C4-2B (cell line): ENCODE measurements around the gene TSPAN3.

Experiments
- ZFX ChIP-seq: fragments of 450-650 bp; IDR thresholded peaks from 2 replicates; pipeline ENCODE4 v1.6.1; 2017
- TF ChIP-seq, protein P1 (sequence below): fragments of 450-650 bp; conservative IDR thresholded peaks from 2 replicates; pipeline ENCODE4 v1.5.1; 2017; ENCODE audit warnings: mild to moderate bottlenecking

DNA sequence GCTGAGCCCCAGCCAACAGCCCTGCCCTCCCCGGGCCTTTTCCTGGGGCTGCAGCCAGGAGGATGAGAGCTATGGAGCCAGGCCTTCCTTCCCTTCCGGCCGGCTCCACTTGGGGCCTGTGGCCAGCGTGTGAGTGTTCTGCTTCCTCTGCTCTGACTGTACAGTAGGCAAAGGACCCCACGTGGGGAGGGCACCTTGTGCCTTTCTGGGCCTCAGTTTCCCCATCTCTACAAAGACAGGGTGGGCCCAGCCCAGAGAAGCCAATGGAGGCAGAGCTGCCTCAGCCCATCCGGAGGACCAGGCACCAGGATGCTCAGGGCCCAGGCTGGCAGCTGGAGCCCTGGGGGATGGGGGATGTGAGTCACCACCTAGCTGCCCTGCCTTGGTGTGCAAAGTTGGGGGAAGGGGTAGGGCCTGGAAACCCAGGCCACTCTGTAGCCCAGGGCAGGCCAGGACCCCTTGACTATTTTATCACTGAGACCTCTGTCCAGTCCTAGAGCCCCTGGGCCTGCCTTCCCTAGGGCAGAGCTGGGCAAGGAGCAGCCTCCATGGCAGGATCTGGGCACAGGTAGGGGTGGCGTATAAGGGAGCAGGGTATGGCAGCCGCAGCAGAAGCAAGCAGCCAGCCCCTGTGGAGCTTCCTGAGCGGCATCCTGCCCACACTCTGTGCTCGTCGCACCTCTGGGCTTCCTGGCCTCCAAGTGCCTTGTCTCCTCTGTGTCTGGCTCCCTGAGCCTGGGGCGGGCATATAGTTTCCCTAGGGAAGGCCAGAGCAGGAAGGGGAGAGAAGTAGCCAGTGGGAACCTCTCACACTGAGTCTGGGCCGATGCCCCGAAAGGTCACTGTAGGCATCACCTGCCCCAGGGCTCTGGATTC is 74.1 kb downstream of the TSPAN3 start:
- TF ChIP-seq, protein P1, sequence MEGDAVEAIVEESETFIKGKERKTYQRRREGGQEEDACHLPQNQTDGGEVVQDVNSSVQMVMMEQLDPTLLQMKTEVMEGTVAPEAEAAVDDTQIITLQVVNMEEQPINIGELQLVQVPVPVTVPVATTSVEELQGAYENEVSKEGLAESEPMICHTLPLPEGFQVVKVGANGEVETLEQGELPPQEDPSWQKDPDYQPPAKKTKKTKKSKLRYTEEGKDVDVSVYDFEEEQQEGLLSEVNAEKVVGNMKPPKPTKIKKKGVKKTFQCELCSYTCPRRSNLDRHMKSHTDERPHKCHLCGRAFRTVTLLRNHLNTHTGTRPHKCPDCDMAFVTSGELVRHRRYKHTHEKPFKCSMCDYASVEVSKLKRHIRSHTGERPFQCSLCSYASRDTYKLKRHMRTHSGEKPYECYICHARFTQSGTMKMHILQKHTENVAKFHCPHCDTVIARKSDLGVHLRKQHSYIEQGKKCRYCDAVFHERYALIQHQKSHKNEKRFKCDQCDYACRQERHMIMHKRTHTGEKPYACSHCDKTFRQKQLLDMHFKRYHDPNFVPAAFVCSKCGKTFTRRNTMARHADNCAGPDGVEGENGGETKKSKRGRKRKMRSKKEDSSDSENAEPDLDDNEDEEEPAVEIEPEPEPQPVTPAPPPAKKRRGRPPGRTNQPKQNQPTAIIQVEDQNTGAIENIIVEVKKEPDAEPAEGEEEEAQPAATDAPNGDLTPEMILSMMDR = no peak
- TF ChIP-seq ZFX = no peak
